A549 (cell line): ENCODE results near the gene ARHGAP30. TPM values are rescaled to one million over a fixed set of nuclear protein-coding genes. Genes with fewer than 3 reads are reported as not detected.

Experiments used
- ATAC-seq, 2 experiments: fragments of 200-7000 bp in 1 of 2; fragments of >200 bp in 1 of 2; cut with Nextera tagmentation in 1 of 2; cut with Tn5 transposase in 1 of 2; 3 replicates each; pipeline versions ENCODE4 v1.8.0 to v1.9.1; 2018 to 2020; ENCODE audit warnings: mild to moderate bottlenecking in 1 of 2, moderate library complexity in 1 of 2
- CTCF ChIA-PET: fragments of 300-600 bp; sonication (Branson Sonifier 250); formaldehyde crosslinking; extraction: SDS; loops from one replicate; lab custom pipeline; 2021; ENCODE audit warnings: antibody characterized with exemption, inconsistent platforms; lab: Yijun Ruan, JAX
- POLR2A ChIA-PET: fragments of 350-600 bp; formaldehyde crosslinking; extraction: SDS; loops from one replicate; lab custom pipeline; 2021; ENCODE audit warnings: antibody characterized with exemption, inconsistent platforms; lab: Yijun Ruan, JAX
- DNase-seq, 2 experiments: peaks; one replicate each; pipeline versions ENCODE4 v3.0.0 to v3.0.0-alpha.2; 2011 to 2016; ENCODE audit warnings: low read depth in 1 of 2, low spot score in 1 of 2
- FAIRE-seq: peaks from 2 replicates; lab custom pipeline; 2011; peaks lifted over from hg19 to GRCh38; lab: Jason Lieb, UNC
- H3K27ac ChIP-seq, 2 experiments: fragments of >200 bp; sonication (Bioruptor Twin); formaldehyde crosslinking; 3 replicates each; pipeline ENCODE4 v1.5.1; 2016 to 2017
- H3K4me1 ChIP-seq: fragments of >200 bp; sonication (Bioruptor Twin); formaldehyde crosslinking; 3 replicates; pipeline ENCODE4 v1.6.1; 2016
- H3K4me2 ChIP-seq: fragments of >200 bp; sonication (Bioruptor Twin); formaldehyde crosslinking; 3 replicates; pipeline ENCODE4 v1.6.1; 2016
- H3K4me3 ChIP-seq: fragments of >200 bp; sonication (Bioruptor Twin); formaldehyde crosslinking; 3 replicates; pipeline ENCODE4 v1.5.1; 2016
- H3K9me3 ChIP-seq: fragments of >200 bp; sonication (Bioruptor Twin); formaldehyde crosslinking; 3 replicates; pipeline ENCODE4 v1.6.1; 2016
- BCL3 ChIP-seq: fragments of >200 bp; sonication (Bioruptor Twin); formaldehyde crosslinking; IDR thresholded peaks from 3 replicates; pipeline ENCODE4 v1.6.1; 2016
- BHLHE40 ChIP-seq: IDR thresholded peaks from 2 replicates; pipeline ENCODE4 v1.6.1; 2012; ENCODE audit warnings: low read depth, low read length, inconsistent platforms
- CBX2 ChIP-seq: fragments of 200-600 bp; sonication (generic); IDR thresholded peaks from 2 replicates; pipeline ENCODE4 v1.6.1; 2016; ENCODE audit warnings: low read depth, mild to moderate bottlenecking, borderline replicate concordance
- EHF ChIP-seq: fragments of 250-450 bp; sonication (Bioruptor Pico); IDR thresholded peaks from 2 replicates; pipeline ENCODE4 v1.5.0; 2020; ENCODE audit warnings: mild to moderate bottlenecking
- ELK1 ChIP-seq: fragments of 150-350 bp; IDR thresholded peaks from 2 replicates; pipeline ENCODE4 v1.6.1; 2014; ENCODE audit warnings: low read depth, mild to moderate bottlenecking, low read length
- EP300 ChIP-seq, 2 experiments: fragments of >200 bp; sonication (Bioruptor Twin); formaldehyde crosslinking; IDR thresholded peaks; 2 replicates in 1 of 2; 3 replicates in 1 of 2; pipeline ENCODE4 v1.6.1; 2016 to 2017
- FOSB ChIP-seq: fragments of 250-450 bp; sonication (Bioruptor Pico); IDR thresholded peaks from 2 replicates; pipeline ENCODE4 v1.5.0; 2020; ENCODE audit warnings: mild to moderate bottlenecking, moderate library complexity
- FOSL2 ChIP-seq, 2 experiments: fragments of 450-650 bp in 1 of 2; fragments of >200 bp in 1 of 2; sonication (Bioruptor Twin) in 1 of 2; formaldehyde crosslinking; IDR thresholded peaks; 2 replicates each; pipeline versions ENCODE4 v1.5.0 to v1.6.1; 2016 to 2020; ENCODE audit warnings: mild to moderate bottlenecking in 1 of 2, moderate library complexity in 1 of 2
- FOXS1 ChIP-seq: fragments of 250-450 bp; sonication (Bioruptor Pico); IDR thresholded peaks from 2 replicates; pipeline ENCODE4 v1.5.0; 2020; ENCODE audit warnings: mild to moderate bottlenecking, moderate library complexity
- HOXA7 ChIP-seq: fragments of 250-450 bp; sonication (Bioruptor Pico); IDR thresholded peaks from 2 replicates; pipeline ENCODE4 v1.5.0; 2020; ENCODE audit warnings: mild to moderate bottlenecking, moderate library complexity
- HOXB5 ChIP-seq: fragments of 250-450 bp; sonication (Bioruptor Pico); IDR thresholded peaks from 2 replicates; pipeline ENCODE4 v1.5.0; 2020; ENCODE audit warnings: mild to moderate bottlenecking, moderate library complexity
- JUN ChIP-seq, 2 experiments: fragments of >200 bp; sonication (Bioruptor Twin); formaldehyde crosslinking; IDR thresholded peaks; 2 replicates in 1 of 2; 3 replicates in 1 of 2; pipeline ENCODE4 v1.6.1; 2016 to 2017
- JUNB ChIP-seq: fragments of >200 bp; sonication (Bioruptor Twin); formaldehyde crosslinking; IDR thresholded peaks from 2 replicates; pipeline ENCODE4 v1.6.1; 2016
- KDM1A ChIP-seq: fragments of 200-600 bp; sonication (generic); IDR thresholded peaks from 2 replicates; pipeline ENCODE4 v1.6.1; 2016; ENCODE audit warnings: low read depth, mild to moderate bottlenecking
- KDM5A ChIP-seq: fragments of 200-600 bp; sonication (generic); IDR thresholded peaks from 2 replicates; pipeline ENCODE4 v1.6.1; 2016; ENCODE audit warnings: antibody characterized with exemption, mild to moderate bottlenecking
- MAFK ChIP-seq: fragments of 450-650 bp; IDR thresholded peaks from 2 replicates; pipeline ENCODE4 v1.6.1; 2014; ENCODE audit not compliant: partially characterized antibody
- MAZ ChIP-seq: fragments of 150-350 bp; IDR thresholded peaks from 2 replicates; pipeline ENCODE4 v1.6.1; 2014; ENCODE audit warnings: antibody characterized with exemption, low read depth, low read length, borderline replicate concordance
- MYC ChIP-seq: IDR thresholded peaks from 2 replicates; pipeline ENCODE4 v1.6.1; 2012; ENCODE audit warnings: mild to moderate bottlenecking, inconsistent platforms, low read length, improper control_type of control experiment, borderline replicate concordance
- NPAS2 ChIP-seq: fragments of 250-450 bp; sonication (Bioruptor Pico); IDR thresholded peaks from 2 replicates; pipeline ENCODE4 v1.8.0; 2022; ENCODE audit warnings: mild to moderate bottlenecking, moderate library complexity, borderline replicate concordance
- NR3C1 ChIP-seq: fragments of >200 bp; sonication (Bioruptor Twin); formaldehyde crosslinking; IDR thresholded peaks from 3 replicates; pipeline ENCODE4 v1.6.1; 2017
- RAD21 ChIP-seq, 2 experiments: fragments of >200 bp in 1 of 2; sonication (Bioruptor Twin) in 1 of 2; formaldehyde crosslinking in 1 of 2; IDR thresholded peaks in 1 of 2; conservative IDR thresholded peaks in 1 of 2; 2 replicates in 1 of 2; 3 replicates in 1 of 2; pipeline ENCODE4 v1.6.1; 2012 to 2018; ENCODE audit warnings: inconsistent platforms in 1 of 2
- RARB ChIP-seq: fragments of 250-450 bp; sonication (Bioruptor Pico); IDR thresholded peaks from 2 replicates; pipeline ENCODE4 v1.8.0; 2021; ENCODE audit warnings: mild to moderate bottlenecking, moderate library complexity
- REST ChIP-seq: fragments of 200-600 bp; sonication (generic); IDR thresholded peaks from 2 replicates; pipeline ENCODE4 v1.6.1; 2016; ENCODE audit warnings: antibody characterized with exemption, mild to moderate bottlenecking, moderate library complexity
- SMC3 ChIP-seq: fragments of >200 bp; sonication (Bioruptor Twin); formaldehyde crosslinking; IDR thresholded peaks from 3 replicates; pipeline ENCODE4 v1.6.1; 2018; ENCODE audit warnings: inconsistent platforms
- ZSCAN20 ChIP-seq: fragments of 250-450 bp; sonication (Bioruptor Pico); IDR thresholded peaks from 2 replicates; pipeline ENCODE4 v1.8.0; 2022; ENCODE audit warnings: mild to moderate bottlenecking, moderate library complexity
- WGBS: methylation state at CpG from one replicate; pipeline ENCODE4 v1.1.6; 2017; ENCODE audit errors: missing lambda C conversion rate; 5-methylcytosine and 5-hydroxymethylcytosine counted together
- polyA plus RNA-seq, 4 experiments: library from polyadenylated mRNA; depleted of rRNA in 3 of 4; stranded (reverse); fragments of >200 nt; fragmentation: RNase III in 1 of 4; extraction: RNeasy Plus Mini Kit Qiagen cat#74134 plus additional on column Dnase treatment in 1 of 4; gene quantifications; 2 replicates in 3 of 4; 3 replicates in 1 of 4; pipeline ENCODE4 v1.2.3, GENCODE V29; 2011 to 2017
- TF ChIP-seq, protein P1 (sequence below): fragments of >200 bp; sonication (Bioruptor Twin); formaldehyde crosslinking; IDR thresholded peaks from 3 replicates; pipeline ENCODE4 v1.5.1; 2016
- TF ChIP-seq, protein P2 (sequence below): fragments of 450-650 bp; IDR thresholded peaks from 2 replicates; pipeline ENCODE4 v1.6.1; 2014; ENCODE audit warnings: antibody characterized with exemption
- TF ChIP-seq, protein P3 (sequence below): IDR thresholded peaks from 2 replicates; pipeline ENCODE4 v1.6.1; 2012; ENCODE audit warnings: low read depth, borderline replicate concordance
- TF ChIP-seq, protein P4 (sequence below): fragments of >200 bp; sonication (Bioruptor Twin); formaldehyde crosslinking; IDR thresholded peaks from 2 replicates; pipeline ENCODE4 v1.6.1; 2016

ARHGAP30 gene
- polyA plus RNA-seq, 2 of the 4 experiments (the other 2 are of a cell fraction) = 0.06 to 0.13 TPM

DNA sequence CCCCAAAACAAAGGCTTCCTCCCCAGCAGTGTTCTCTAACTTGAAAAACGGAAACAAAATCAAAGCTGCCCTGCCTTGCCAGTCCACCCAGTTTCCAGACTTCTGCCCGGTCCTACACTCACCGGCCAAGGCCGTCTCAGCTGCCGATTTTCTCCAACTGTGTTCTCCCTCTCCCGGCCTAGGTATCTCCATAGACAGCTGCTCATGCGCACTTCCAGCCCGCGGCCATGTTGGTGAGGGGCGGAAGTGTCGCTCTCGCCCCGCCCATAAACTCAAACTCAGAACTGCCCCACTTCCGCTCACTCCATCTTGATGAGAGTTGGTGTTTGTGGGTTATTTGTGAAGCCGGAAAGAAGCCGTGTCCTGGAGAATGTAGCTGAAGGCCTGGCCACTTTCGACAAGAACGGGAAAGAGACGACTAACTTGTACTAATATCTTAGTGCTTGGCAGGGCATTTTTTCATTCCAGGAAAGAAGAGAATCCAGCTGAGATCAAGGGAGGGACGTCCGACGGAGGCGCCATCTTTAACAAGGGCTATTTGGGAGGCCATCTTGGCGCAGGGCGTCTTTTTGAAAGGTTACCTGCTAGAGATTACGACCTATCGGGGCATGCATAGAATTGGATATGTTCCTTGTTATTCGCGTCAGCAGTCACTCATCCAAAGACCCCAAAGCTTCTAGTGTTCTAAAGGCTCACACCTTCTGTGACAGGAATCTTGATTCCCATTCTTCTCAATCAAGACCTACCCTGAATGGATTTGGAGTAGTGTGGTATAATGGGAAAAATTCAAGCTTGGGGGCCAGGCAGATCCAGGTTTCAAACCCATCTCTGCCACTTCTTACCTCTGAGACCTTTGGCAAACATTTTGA lies 23.7 kb downstream of the ARHGAP30 start, which contains the start of gene USF1:
Gene USF1 (minus strand): TSS at position 242 of the 869 bp plus-strand sequence. CDS start 2,702 bp downstream, outside the sequence.
- H3K27ac ChIP-seq = peak within 1 kb of the TSS; percentile 87 to 93
- FAIRE-seq (no peak), ATAC-seq (peak; percentile 90 to 95), DNase-seq (peak; percentile 96 to 97)
- H3K4me1 ChIP-seq = peaks cover 6% of the 10 kb centered on the region
- peaks cover 34% of the 10 kb centered on the region for H3K9me3 ChIP-seq
- H3K4me2 ChIP-seq = peak within 1 kb of the TSS; percentile 85
- CTCF ChIA-PET = interaction anchor here (0.6 to 4.6 kb wide), 12 partner anchors 10 to 700 kb away, joined by 3 to 42 read pairs (median 6); partner anchors contain the start of genes F11R and KLHDC9
- POLR2A ChIA-PET = interaction anchor here (0.6 to 2.9 kb wide), 13 partner anchors 14 to 376 kb away, joined by 3 to 32 read pairs (median 4); partner anchors contain the start of genes DEDD, F11R, PPOX and UFC1
- 2% methylated on average over 29 of the region's 29 CpGs for WGBS
- H3K4me3 ChIP-seq = peak within 1 kb of the TSS; percentile 75
- TF ChIP-seq RAD21 (conservative IDR thresholded peaks at IDR 0.05 in 1 of 2, IDR thresholded peaks at IDR 0.05 in 1 of 2) (no peak), KDM1A (no peak), FOXS1 (0 out of 2 replicates have a peak, but pooled peaks have one; percentile 38), EHF (CRISPR knock-in tag) (peak; percentile 65; the same call in 1 of the 2 replicates), FOSB (CRISPR knock-in tag) (peak; percentile 74), CBX2 (no peak), FOSL2 (IDR thresholded peaks at IDR 0.05) (no peak), FOSL2 (CRISPR knock-in tag; IDR thresholded peaks at IDR 0.05) (peak; percentile 22), ELK1 (no peak), MAZ (no peak), KDM5A (no peak), JUNB (no peak), HOXA7 (CRISPR knock-in tag) (no peak), EP300 (IDR thresholded peaks at IDR 0.05) (no peak), SMC3 (no peak), ZSCAN20 (CRISPR knock-in tag) (peak; percentile 75; the same call in 1 of the 2 replicates), MAFK (no peak), REST (0 out of 2 replicates have a peak, but pooled peaks have one; percentile 15), NPAS2 (CRISPR knock-in tag) (no peak), NR3C1 (no peak), HOXB5 (CRISPR knock-in tag) (peak; percentile 88; the same call in 1 of the 2 replicates), RARB (CRISPR knock-in tag) (no peak), JUN (IDR thresholded peaks at IDR 0.05) (peak; percentile 84; a peak in 4 of 5 replicates), BHLHE40 (no peak), BCL3 (peak; percentile 59; the same call in 1 of the 3 replicates), MYC (no peak)
- TF ChIP-seq, protein P1, sequence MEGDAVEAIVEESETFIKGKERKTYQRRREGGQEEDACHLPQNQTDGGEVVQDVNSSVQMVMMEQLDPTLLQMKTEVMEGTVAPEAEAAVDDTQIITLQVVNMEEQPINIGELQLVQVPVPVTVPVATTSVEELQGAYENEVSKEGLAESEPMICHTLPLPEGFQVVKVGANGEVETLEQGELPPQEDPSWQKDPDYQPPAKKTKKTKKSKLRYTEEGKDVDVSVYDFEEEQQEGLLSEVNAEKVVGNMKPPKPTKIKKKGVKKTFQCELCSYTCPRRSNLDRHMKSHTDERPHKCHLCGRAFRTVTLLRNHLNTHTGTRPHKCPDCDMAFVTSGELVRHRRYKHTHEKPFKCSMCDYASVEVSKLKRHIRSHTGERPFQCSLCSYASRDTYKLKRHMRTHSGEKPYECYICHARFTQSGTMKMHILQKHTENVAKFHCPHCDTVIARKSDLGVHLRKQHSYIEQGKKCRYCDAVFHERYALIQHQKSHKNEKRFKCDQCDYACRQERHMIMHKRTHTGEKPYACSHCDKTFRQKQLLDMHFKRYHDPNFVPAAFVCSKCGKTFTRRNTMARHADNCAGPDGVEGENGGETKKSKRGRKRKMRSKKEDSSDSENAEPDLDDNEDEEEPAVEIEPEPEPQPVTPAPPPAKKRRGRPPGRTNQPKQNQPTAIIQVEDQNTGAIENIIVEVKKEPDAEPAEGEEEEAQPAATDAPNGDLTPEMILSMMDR = no peak
- TF ChIP-seq, protein P2, sequence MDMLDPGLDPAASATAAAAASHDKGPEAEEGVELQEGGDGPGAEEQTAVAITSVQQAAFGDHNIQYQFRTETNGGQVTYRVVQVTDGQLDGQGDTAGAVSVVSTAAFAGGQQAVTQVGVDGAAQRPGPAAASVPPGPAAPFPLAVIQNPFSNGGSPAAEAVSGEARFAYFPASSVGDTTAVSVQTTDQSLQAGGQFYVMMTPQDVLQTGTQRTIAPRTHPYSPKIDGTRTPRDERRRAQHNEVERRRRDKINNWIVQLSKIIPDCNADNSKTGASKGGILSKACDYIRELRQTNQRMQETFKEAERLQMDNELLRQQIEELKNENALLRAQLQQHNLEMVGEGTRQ = no peak
- TF ChIP-seq, protein P3, sequence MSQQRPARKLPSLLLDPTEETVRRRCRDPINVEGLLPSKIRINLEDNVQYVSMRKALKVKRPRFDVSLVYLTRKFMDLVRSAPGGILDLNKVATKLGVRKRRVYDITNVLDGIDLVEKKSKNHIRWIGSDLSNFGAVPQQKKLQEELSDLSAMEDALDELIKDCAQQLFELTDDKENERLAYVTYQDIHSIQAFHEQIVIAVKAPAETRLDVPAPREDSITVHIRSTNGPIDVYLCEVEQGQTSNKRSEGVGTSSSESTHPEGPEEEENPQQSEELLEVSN = peak; percentile 42; the same call in 1 of the 2 replicates
- TF ChIP-seq, protein P4, sequence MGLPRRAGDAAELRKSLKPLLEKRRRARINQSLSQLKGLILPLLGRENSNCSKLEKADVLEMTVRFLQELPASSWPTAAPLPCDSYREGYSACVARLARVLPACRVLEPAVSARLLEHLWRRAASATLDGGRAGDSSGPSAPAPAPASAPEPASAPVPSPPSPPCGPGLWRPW = no peak
